ENCODE results near the gene CSTA.

GRCh38 chr3:122353215-122353614, 28.2 kb downstream of the CSTA start:
- TF ChIP-seq CHD7 (IDR thresholded peaks at IDR 0.05; ENCODE audit: insufficient replicate concordance, low read length) (no peak), KDM1A (IDR thresholded peaks at IDR 0.05; ENCODE audit: borderline replicate concordance, low read length) (no peak), POLR2A (IDR thresholded peaks at IDR 0.05; ENCODE audit: control extremely low read depth in 1 of 2, low read depth in 2 of 2, low read length in 2 of 2) (no peak), CTCF (IDR thresholded peaks at IDR 0.05; ENCODE audit: control extremely low read depth in 1 of 3, insufficient read depth in 1 of 3, low read depth in 1 of 3, low read length in 3 of 3) (no peak), SP1 (IDR thresholded peaks at IDR 0.05; ENCODE audit: low read depth, low read length) (no peak), RAD21 (IDR thresholded peaks at IDR 0.05 in 1 of 2, conservative IDR thresholded peaks at IDR 0.05 in 1 of 2; ENCODE audit: low read depth in 2 of 2, low read length in 2 of 2) (no peak), EP300 (IDR thresholded peaks at IDR 0.05; ENCODE audit: borderline replicate concordance in 1 of 2, low read depth in 2 of 2, low read length in 2 of 2) (no peak), JUND (IDR thresholded peaks at IDR 0.05; ENCODE audit: low read length) (no peak), USF2 (IDR thresholded peaks at IDR 0.05; ENCODE audit: low read length) (no peak), SIN3A (conservative IDR thresholded peaks at IDR 0.05 in 1 of 2, IDR thresholded peaks at IDR 0.05 in 1 of 2; ENCODE audit: low read depth in 1 of 2, low read length in 2 of 2) (no peak), ATF2 (IDR thresholded peaks at IDR 0.05; ENCODE audit: low read length) (no peak), EZH2 (IDR thresholded peaks at IDR 0.05; ENCODE audit: low read depth, low read length, severe bottlenecking) (no peak), PHF8 (conservative IDR thresholded peaks at IDR 0.05; ENCODE audit: low read depth, low read length) (no peak)

All from H1 (cell line).